Epithelial cell of proximal tubule (primary cell): ENCODE measurements around the gene KMT2D. TPM values are rescaled to one million over a fixed set of nuclear protein-coding genes. Genes with fewer than 3 reads are reported as not detected.

ENCODE experiments used
- DNase-seq: peaks from one replicate; pipeline ENCODE4 v3.0.0-alpha.2; 2011; ENCODE audit warnings: low read depth
- H3K4me3 ChIP-seq: 2 replicates; pipeline ENCODE4 v1.5.1; 2011; ENCODE audit warnings: low read depth, mild to moderate bottlenecking, low read length
- total RNA-seq: library from RNA; depleted of rRNA; stranded (reverse); fragments of >200 nt; gene quantifications from 2 replicates; pipeline ENCODE4 v1.2.3, GENCODE V29; 2015
- TF ChIP-seq, protein P1 (sequence below): conservative IDR thresholded peaks from 2 replicates; pipeline ENCODE4 v1.5.1; 2012; ENCODE audit warnings: low read depth, mild to moderate bottlenecking, low read length

The KMT2D gene, protein sequence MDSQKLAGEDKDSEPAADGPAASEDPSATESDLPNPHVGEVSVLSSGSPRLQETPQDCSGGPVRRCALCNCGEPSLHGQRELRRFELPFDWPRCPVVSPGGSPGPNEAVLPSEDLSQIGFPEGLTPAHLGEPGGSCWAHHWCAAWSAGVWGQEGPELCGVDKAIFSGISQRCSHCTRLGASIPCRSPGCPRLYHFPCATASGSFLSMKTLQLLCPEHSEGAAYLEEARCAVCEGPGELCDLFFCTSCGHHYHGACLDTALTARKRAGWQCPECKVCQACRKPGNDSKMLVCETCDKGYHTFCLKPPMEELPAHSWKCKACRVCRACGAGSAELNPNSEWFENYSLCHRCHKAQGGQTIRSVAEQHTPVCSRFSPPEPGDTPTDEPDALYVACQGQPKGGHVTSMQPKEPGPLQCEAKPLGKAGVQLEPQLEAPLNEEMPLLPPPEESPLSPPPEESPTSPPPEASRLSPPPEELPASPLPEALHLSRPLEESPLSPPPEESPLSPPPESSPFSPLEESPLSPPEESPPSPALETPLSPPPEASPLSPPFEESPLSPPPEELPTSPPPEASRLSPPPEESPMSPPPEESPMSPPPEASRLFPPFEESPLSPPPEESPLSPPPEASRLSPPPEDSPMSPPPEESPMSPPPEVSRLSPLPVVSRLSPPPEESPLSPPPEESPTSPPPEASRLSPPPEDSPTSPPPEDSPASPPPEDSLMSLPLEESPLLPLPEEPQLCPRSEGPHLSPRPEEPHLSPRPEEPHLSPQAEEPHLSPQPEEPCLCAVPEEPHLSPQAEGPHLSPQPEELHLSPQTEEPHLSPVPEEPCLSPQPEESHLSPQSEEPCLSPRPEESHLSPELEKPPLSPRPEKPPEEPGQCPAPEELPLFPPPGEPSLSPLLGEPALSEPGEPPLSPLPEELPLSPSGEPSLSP (N-terminal part only)
- 16.6 and 17.2 TPM in 2 replicates for total RNA-seq

DNA sequence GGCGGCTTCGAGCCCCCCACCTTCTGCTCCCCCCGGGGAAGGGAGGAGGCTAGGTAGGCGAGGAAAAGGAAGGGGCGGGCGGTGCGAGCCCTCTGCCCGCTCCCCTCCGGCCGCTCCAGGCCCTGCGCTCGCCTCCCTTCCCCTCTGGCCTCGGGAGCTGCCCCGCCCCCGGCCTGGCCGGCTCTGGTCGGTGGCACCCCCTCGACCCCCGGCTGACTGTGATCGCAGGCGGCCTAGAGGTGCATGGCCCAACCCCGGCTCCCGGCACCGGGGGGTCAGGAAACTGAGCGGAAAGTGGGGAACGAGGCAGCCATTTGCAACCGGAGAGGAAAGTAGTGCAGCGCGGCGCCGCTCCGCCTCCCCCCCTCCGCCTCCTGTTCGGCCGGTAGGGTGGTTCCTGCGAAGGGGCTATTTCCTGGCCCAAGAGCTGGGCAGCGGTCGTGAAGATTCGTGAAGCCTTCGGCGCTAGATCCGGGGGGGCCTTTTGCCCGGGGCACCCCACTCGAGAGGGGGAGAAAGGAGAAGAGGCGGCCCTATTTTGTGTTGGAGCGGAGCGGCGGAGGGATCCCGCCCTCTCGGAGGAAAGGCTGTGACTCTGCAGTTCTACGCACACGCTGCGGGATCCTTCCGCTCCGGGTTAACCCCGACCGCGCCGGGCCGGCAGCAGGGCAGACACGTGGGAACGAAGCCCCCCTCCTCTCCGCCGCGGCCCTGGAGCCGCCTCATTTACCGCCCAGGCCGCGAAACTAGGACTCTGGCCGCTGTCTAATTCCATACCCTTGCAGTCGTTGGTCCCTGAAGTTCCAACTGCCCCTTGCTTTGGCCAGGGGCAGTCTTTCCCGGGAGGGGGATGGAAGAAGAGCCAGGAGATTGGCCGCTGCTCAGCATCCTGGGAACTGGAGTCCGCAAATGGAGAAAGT lies at the start of gene KMT2D:
Gene KMT2D, minus strand, starts transcription at position 558 of the 920 bp plus-strand sequence. CDS start 5,470 bp downstream, outside the sequence.
- TF ChIP-seq, protein P1, sequence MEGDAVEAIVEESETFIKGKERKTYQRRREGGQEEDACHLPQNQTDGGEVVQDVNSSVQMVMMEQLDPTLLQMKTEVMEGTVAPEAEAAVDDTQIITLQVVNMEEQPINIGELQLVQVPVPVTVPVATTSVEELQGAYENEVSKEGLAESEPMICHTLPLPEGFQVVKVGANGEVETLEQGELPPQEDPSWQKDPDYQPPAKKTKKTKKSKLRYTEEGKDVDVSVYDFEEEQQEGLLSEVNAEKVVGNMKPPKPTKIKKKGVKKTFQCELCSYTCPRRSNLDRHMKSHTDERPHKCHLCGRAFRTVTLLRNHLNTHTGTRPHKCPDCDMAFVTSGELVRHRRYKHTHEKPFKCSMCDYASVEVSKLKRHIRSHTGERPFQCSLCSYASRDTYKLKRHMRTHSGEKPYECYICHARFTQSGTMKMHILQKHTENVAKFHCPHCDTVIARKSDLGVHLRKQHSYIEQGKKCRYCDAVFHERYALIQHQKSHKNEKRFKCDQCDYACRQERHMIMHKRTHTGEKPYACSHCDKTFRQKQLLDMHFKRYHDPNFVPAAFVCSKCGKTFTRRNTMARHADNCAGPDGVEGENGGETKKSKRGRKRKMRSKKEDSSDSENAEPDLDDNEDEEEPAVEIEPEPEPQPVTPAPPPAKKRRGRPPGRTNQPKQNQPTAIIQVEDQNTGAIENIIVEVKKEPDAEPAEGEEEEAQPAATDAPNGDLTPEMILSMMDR = peak; percentile 35

DNA sequence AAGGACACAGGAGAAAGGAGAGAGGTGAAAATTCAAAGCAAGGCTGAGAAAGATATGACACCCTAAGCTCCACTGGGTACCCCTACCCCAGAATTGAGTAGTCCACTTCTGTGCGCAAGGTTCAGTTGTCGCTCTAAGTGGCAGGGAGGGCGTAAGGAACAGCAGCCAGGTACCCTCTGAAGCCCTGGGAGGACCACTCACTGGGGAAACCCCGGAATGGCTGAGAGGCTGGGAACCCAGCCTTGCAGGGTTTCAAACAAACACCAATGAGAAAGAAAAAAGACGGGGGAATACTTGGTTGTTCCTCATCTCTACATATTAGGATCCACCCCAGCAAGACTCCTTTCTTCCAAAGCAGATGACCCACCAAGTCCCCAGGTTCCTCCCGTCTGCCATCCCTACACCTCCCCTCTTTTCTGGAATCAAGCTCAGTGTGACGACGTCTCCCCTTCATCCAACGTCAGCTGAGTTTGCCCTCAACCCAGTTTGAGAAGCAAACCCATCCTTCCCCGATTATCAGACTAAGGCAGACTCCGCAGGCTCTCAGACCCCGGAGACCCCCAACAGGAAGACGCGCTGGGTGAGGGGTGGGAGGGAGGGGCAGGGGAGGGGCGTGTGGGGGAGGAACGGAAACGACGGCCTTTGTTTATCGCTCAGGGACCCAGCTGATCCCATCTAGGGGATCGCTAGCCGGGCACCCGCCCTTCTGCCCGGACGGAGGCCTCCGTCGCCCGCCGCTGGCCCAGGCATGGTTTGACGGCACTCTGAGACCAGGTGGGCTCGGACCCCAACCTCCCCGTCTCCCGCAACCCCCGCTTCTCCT lies 49.3 kb upstream of the KMT2D start:
- H3K4me3 ChIP-seq = peak overlapping the region; percentile 83
- TF ChIP-seq, protein P1 = no peak
- DNase-seq = no peak

More for the DNA sequence above, at the start of gene KMT2D:
- peak; percentile 65 for DNase-seq
- H3K4me3 ChIP-seq = peak within 1 kb of the TSS; percentile 90

DNA sequence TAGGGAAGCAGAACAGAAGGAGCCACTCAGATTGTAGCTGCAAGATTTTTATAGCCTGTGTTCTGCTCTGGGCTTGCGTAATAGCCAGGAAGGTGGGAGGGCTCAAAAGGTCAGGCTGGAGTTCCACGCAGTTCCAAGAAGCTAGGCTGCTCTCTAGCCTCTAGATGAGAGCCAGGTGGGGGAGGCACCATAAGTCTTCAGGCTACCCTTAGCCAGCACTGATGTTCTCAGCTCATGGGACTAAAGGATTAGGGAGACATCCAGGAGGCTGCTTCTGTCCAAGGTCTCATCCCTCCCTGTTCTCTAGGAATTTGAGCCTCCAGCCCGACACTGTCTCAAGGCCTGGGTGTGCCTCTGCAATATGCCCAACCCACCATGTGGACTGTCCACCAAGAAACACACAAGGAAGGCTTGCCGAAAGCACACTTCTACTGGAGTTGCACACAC lies 48.4 kb upstream of the KMT2D start:
- peak overlapping the region; percentile 83 for H3K4me3 ChIP-seq
- TF ChIP-seq, protein P1 = no peak
- no peak for DNase-seq

DNA sequence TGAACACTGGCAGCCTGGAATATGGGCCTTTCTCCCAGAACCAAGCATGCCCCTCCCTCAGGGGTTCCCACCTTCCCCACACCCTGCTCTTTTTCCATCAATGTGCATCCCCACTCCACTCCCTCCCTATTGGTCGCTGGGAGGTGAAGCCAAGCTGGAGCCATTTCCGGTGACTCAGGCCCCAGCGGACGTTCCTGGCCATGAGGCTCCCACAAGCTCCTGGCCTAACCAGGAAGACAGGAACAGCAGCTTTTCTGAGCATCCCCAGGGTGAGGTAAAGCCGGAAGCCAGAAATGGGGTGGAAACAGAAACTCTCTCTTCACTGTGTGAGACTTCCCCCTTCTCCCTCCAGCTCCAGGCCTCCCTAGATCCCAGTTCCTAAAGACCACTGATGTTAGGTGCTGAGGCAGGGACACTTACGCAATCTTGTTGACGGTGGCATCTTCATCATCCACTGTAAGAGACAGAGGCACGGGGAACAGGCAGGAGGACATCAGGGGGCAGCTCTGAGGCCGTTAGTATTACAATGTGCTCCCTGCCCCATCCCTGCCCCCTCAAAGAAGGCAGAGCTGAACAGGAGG lies 45.0 kb upstream of the KMT2D start:
- DNase-seq = no peak
- no peak overlapping the region for H3K4me3 ChIP-seq
- TF ChIP-seq, protein P1 = no peak

DNA sequence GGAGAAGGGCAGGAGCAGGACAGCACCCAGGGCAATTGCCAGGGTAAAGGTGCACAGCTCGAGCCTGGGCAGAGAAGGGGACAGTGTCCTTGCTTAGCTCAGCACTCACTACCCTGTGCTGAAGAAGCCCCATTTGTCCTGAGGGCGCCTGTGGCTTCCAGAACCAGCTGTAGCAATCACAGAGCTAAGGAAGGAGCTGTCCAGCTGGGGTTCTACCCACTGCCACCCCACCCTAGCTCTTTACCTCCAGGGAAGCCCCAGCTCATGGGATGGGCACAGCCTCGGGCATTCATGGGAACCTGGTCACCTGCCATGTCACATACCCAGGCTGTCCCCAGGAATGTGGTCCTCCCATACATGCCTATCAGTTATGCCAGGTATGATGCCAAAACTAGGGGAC lies 44.2 kb upstream of the KMT2D start:
- DNase-seq = no peak
- TF ChIP-seq, protein P1 = no peak
- no peak overlapping the region for H3K4me3 ChIP-seq
